GM23248 (cell line): ENCODE measurements around the gene SPATS2L. TPM values are rescaled to one million over a fixed set of nuclear protein-coding genes. Genes with fewer than 3 reads are reported as not detected.
A peak's percentile ranks its signal among the peaks of the same experiment; 100 is the strongest.

Experiments
- DNase-seq: peaks from one replicate; pipeline ENCODE4 v3.0.0-alpha.2; 2015
- H2AFZ ChIP-seq: fragments of 200-600 bp; sonication (generic); 2 replicates; pipeline ENCODE4 v1.6.1; 2016; ENCODE audit warnings: antibody characterized with exemption
- H3F3A ChIP-seq: fragments of 200-600 bp; sonication (generic); 2 replicates; pipeline ENCODE4 v1.6.1; 2016; ENCODE audit warnings: mild to moderate bottlenecking, antibody characterized with exemption, mixed run types; ENCODE audit not compliant: insufficient read depth
- H3K27ac ChIP-seq: fragments of 200-600 bp; sonication (generic); 2 replicates; pipeline ENCODE4 v1.5.1; 2016; ENCODE audit warnings: mild to moderate bottlenecking
- H3K27me3 ChIP-seq: fragments of 200-600 bp; sonication (generic); replicated peaks from 2 replicates; pipeline ENCODE4 v1.6.1; 2016; ENCODE audit warnings: mild to moderate bottlenecking; ENCODE audit not compliant: insufficient read depth
- H3K36me3 ChIP-seq: fragments of 200-600 bp; sonication (generic); 2 replicates; pipeline ENCODE4 v1.6.1; 2016; ENCODE audit warnings: low read depth, mild to moderate bottlenecking
- H3K4me1 ChIP-seq: fragments of 200-600 bp; sonication (generic); 2 replicates; pipeline ENCODE4 v1.6.1; 2016; ENCODE audit warnings: mild to moderate bottlenecking; ENCODE audit not compliant: insufficient read depth
- H3K4me2 ChIP-seq: fragments of 200-600 bp; sonication (generic); one replicate; pipeline ENCODE4 v1.6.1; 2016; ENCODE audit warnings: mild to moderate bottlenecking; ENCODE audit not compliant: unreplicated experiment
- H3K4me3 ChIP-seq: fragments of 200-600 bp; sonication (generic); 2 replicates; pipeline ENCODE4 v1.5.1; 2016; ENCODE audit warnings: mild to moderate bottlenecking
- H3K79me2 ChIP-seq: fragments of 200-600 bp; sonication (generic); 2 replicates; pipeline ENCODE4 v1.6.1; 2016; ENCODE audit warnings: mild to moderate bottlenecking; ENCODE audit not compliant: insufficient read depth
- H3K9ac ChIP-seq: fragments of 200-600 bp; sonication (generic); 2 replicates; pipeline ENCODE4 v1.6.1; 2016; ENCODE audit warnings: mild to moderate bottlenecking
- H3K9me2 ChIP-seq: fragments of 200-600 bp; sonication (generic); 2 replicates; pipeline ENCODE4 v1.6.1; 2016; ENCODE audit warnings: mixed run types, mild to moderate bottlenecking, moderate library complexity; ENCODE audit not compliant: insufficient read depth
- H3K9me3 ChIP-seq: fragments of 200-600 bp; sonication (generic); one replicate; pipeline ENCODE4 v1.6.1; 2017; ENCODE audit warnings: low read depth
- H4K20me1 ChIP-seq: fragments of 200-600 bp; sonication (generic); 2 replicates; pipeline ENCODE4 v1.6.0; 2016; ENCODE audit not compliant: insufficient read depth
- EZH2 ChIP-seq: fragments of 200-600 bp; sonication (generic); IDR thresholded peaks from 2 replicates; pipeline ENCODE4 v1.6.1; 2018; ENCODE audit warnings: antibody characterized with exemption, mild to moderate bottlenecking; ENCODE audit not compliant: insufficient read depth, poor library complexity, severe bottlenecking
- EZH2phosphoT487 ChIP-seq: fragments of 200-600 bp; sonication (generic); IDR thresholded peaks from 2 replicates; pipeline ENCODE4 v1.6.1; 2018; ENCODE audit warnings: antibody characterized with exemption, moderate library complexity, mild to moderate bottlenecking, low read depth; ENCODE audit not compliant: insufficient read depth
- WGBS, 2 experiments: methylation state at CpG; one replicate each; pipeline ENCODE4 v1.1.6; 2015 to 2017; ENCODE audit warnings: low lambda C conversion rate in 2 of 2, low coverage in 1 of 2; ENCODE audit errors: missing lambda C conversion rate in 2 of 2; 5-methylcytosine and 5-hydroxymethylcytosine counted together
- in situ Hi-C: fragments of 300-500 bp; cut with MboI; formaldehyde crosslinking; loops from 2 replicates; pipeline ENCODE4 v1.15.0; 2020
- polyA plus RNA-seq: library from polyadenylated mRNA; unstranded; fragments of >200 nt; fragmentation: Nextera tagmentation; extraction: Ambion mirVana; gene quantifications from 2 replicates; pipeline ENCODE4 v1.2.1, GENCODE V29; 2016
- total RNA-seq: library from RNA; depleted of rRNA; stranded (reverse); fragments of >200 nt; shearing (Covaris generic); gene quantifications from 2 replicates; pipeline ENCODE4 v1.2.3, GENCODE V29; 2014

Gene SPATS2L
- total and polyA plus RNA-seq, 2 experiments from 2014 or later = 78.3 to 128 TPM

GRCh38 chr2:200475795-200476194, 169.3 kb downstream of the SPATS2L start:
- Histone ChIP-seq H3K4me1 (peaks cover 20% of the 10 kb centered on the region), H3K27me3 (no peaks in the 10 kb centered on the region), H3K4me3 (no peak overlapping the region), H3K4me2 (no peak overlapping the region), H3K36me3 (peaks cover 59% of the 10 kb centered on the region), H3K79me2 (no peaks in the 10 kb centered on the region), H3F3A (peaks cover 30% of the 10 kb centered on the region), H3K9me2 (no peaks in the 10 kb centered on the region), H2AFZ (no peak overlapping the region), H3K27ac (no peak overlapping the region), H3K9me3 (no peaks in the 10 kb centered on the region), H3K9ac (no peak overlapping the region), H4K20me1 (no peaks in the 10 kb centered on the region)
- WGBS, 2 experiments = 98% methylated on average over 4 of the region's 4 CpGs
- in situ Hi-C loops = no loop called here
- no peak for DNase-seq
- no peak for TF ChIP-seq EZH2
- TF ChIP-seq EZH2phosphoT487 = no peak

DNA sequence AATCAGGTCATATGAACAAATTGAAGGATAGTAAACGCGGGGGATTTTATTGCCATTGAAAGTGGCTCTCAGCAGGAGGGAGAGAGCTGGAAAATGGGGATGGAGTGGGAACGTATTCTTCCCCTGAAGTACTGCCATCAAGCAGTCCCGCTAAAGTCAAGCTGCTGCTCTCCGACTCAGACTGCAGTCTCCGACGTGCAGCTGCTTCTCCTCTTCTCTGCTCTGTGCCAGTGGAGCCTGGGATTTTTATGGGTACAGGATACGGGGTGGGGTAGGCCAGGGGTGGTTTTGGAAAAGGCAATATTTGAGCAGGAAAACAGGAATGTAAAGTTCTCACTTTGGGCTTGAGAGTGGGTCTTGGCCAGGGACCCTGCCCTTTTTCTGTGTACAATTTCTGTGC, 170.3 kb downstream of the SPATS2L start:
- Histone ChIP-seq H3F3A (peaks cover 35% of the 10 kb centered on the region), H3K27me3 (no peaks in the 10 kb centered on the region), H3K9ac (no peak overlapping the region), H3K36me3 (peaks cover 54% of the 10 kb centered on the region), H3K9me2 (no peaks in the 10 kb centered on the region), H4K20me1 (no peaks in the 10 kb centered on the region), H2AFZ (no peak overlapping the region), H3K4me1 (peaks cover 20% of the 10 kb centered on the region), H3K79me2 (no peaks in the 10 kb centered on the region), H3K4me2 (no peak overlapping the region), H3K9me3 (no peaks in the 10 kb centered on the region), H3K4me3 (no peak overlapping the region), H3K27ac (no peak overlapping the region)
- no peak for TF ChIP-seq EZH2phosphoT487
- TF ChIP-seq EZH2 = no peak
- DNase-seq = no peak
- WGBS, 2 experiments = 62 to 76% methylated on average over 8 of the region's 8 CpGs
- in situ Hi-C loops = no loop called here

- Histone ChIP-seq H3K9me2 (no peaks in the 10 kb centered on the region), H3K27ac (no peak overlapping the region), H2AFZ (no peak overlapping the region), H4K20me1 (no peaks in the 10 kb centered on the region), H3K4me3 (no peak overlapping the region), H3K9me3 (no peaks in the 10 kb centered on the region), H3K27me3 (no peaks in the 10 kb centered on the region), H3K4me2 (no peak overlapping the region), H3K79me2 (no peaks in the 10 kb centered on the region), H3K4me1 (peaks cover 20% of the 10 kb centered on the region), H3K9ac (no peak overlapping the region), H3K36me3 (peaks cover 47% of the 10 kb centered on the region), H3F3A (peaks cover 35% of the 10 kb centered on the region)
- 90 to 93% methylated on average over 21 of the region's 21 CpGs for WGBS, 2 experiments
- in situ Hi-C loops = no loop called here
- no peak for DNase-seq
- TF ChIP-seq EZH2phosphoT487 (no peak), EZH2 (no peak)
These were observed 171.2 kb downstream of the SPATS2L start for GRCh38 chr2:200477667-200478131.

DNA sequence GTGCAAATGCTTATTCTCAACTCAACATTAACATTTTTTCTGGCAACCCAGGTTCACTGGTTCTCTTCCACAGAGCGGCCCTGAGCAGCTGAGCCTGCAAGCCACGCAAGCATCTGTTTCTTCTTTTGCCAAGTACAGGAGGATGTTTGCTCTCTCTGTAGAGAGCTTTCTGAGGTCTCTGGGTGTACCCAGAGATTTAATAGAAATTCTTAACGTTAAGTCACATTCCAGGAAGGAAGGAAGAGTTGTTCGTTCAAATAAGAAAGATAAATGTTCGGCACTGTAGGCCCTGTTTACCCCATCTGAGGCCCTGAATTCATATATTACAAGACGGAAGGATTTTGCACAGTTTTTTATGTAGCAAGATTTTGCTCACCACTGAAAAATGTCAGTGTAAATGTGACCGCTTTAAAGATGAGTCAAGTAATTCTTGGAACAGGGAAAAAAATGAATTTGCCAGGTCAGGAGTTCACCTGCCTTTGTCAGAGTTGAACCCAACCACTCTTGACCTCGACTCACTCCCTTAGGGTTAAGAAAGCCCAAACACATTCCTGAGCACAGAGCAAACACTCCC, 173.3 kb downstream of the SPATS2L start:
- Histone ChIP-seq H2AFZ (peak overlapping the region; percentile 52), H3F3A (peaks cover 35% of the 10 kb centered on the region), H4K20me1 (no peaks in the 10 kb centered on the region), H3K9me3 (no peaks in the 10 kb centered on the region), H3K4me2 (peak overlapping the region; percentile 50), H3K27ac (peak overlapping the region; percentile 75), H3K36me3 (peaks cover 34% of the 10 kb centered on the region), H3K27me3 (no peaks in the 10 kb centered on the region), H3K9me2 (no peaks in the 10 kb centered on the region), H3K4me3 (peak overlapping the region; percentile 8; the same call in 1 of the 2 replicates), H3K9ac (peak overlapping the region; percentile 51), H3K4me1 (peaks cover 20% of the 10 kb centered on the region), H3K79me2 (no peaks in the 10 kb centered on the region)
- WGBS, 2 experiments = 33 to 36% methylated on average over 8 of the region's 8 CpGs
- no peak for TF ChIP-seq EZH2
- TF ChIP-seq EZH2phosphoT487 = no peak
- peak; percentile 85 for DNase-seq
- in situ Hi-C loops = loop anchor here (10.0 kb wide), 1 partner anchor 505 kb away; no protein-coding TSS in a partner anchor

GRCh38 chr2:200482194-200482593, 175.7 kb downstream of the SPATS2L start:
- Histone ChIP-seq H3K79me2 (no peaks in the 10 kb centered on the region), H3K4me1 (peaks cover 26% of the 10 kb centered on the region), H2AFZ (no peak overlapping the region), H3K9me3 (no peaks in the 10 kb centered on the region), H3K4me2 (no peak overlapping the region), H3K4me3 (no peak overlapping the region), H4K20me1 (no peaks in the 10 kb centered on the region), H3K36me3 (peaks cover 19% of the 10 kb centered on the region), H3K9me2 (no peaks in the 10 kb centered on the region), H3K27me3 (no peaks in the 10 kb centered on the region), H3F3A (peaks cover 49% of the 10 kb centered on the region), H3K9ac (no peak overlapping the region), H3K27ac (no peak overlapping the region)
- TF ChIP-seq EZH2phosphoT487 (no peak), EZH2 (no peak)
- in situ Hi-C loops = loop anchor here (10.0 kb wide), 1 partner anchor 507 kb away; no protein-coding TSS in a partner anchor
- DNase-seq = no peak
